GM12878 (cell line): ENCODE measurements around the gene GYG1. TPM values are rescaled to one million over a fixed set of nuclear protein-coding genes. Genes with fewer than 3 reads are reported as not detected.

Experiments
- ATAC-seq: fragments of 200-7000 bp; cut with Tn5 transposase; 3 replicates; pipeline ENCODE4 v1.9.1; 2020; ENCODE audit warnings: mild to moderate bottlenecking, moderate library complexity
- BruUV-seq: library from RNA; stranded (reverse); fragments of 400-500 nt; replicated peaks from 2 replicates; lab custom pipeline; 2021; lab: Mats Ljungman, UMichigan
- CTCF ChIA-PET: fragments of 300-600 bp; sonication (Branson Sonifier 250); formaldehyde crosslinking; extraction: SDS; loops from one replicate; lab custom pipeline; 2021; ENCODE audit warnings: inconsistent platforms; lab: Yijun Ruan, JAX
- POLR2A ChIA-PET: fragments of 350-600 bp; formaldehyde crosslinking; extraction: SDS; loops from one replicate; lab custom pipeline; 2021; ENCODE audit warnings: inconsistent platforms; lab: Charles Lee
- RAD21 ChIA-PET: fragments of 300-600 bp; sonication (Branson Sonifier 250); formaldehyde crosslinking; loops from one replicate; lab custom pipeline; 2023; ENCODE audit warnings: antibody characterized with exemption; ENCODE audit not compliant: unreplicated experiment; lab: Charles Lee
- SMC1A ChIA-PET: fragments of 300-600 bp; sonication (Branson Sonifier 250); formaldehyde crosslinking; loops from one replicate; lab custom pipeline; 2023; ENCODE audit not compliant: unreplicated experiment, uncharacterized antibody; lab: Charles Lee
- DNase-seq: peaks from one replicate; pipeline ENCODE4 v3.0.0-alpha.2; 2011; ENCODE audit warnings: low read depth, low spot score
- FAIRE-seq: peaks from 3 replicates; lab custom pipeline; 2011; peaks lifted over from hg19 to GRCh38; lab: Jason Lieb, UNC
- H2AFZ ChIP-seq: 2 replicates; pipeline ENCODE4 v1.6.0; 2011; ENCODE audit warnings: low read depth, low read length, control low read depth; ENCODE audit not compliant: control insufficient read depth
- H3K27ac ChIP-seq: 2 replicates; pipeline ENCODE4 v1.5.1; 2011; ENCODE audit warnings: control low read depth; ENCODE audit not compliant: control insufficient read depth, insufficient read depth
- H3K27me3 ChIP-seq, 2 experiments: replicated peaks in 1 of 2; 2 replicates each; pipeline versions ENCODE4 v1.6.0 to v1.6.1; 2011; ENCODE audit warnings: low read length in 1 of 2; ENCODE audit not compliant: control insufficient read depth in 2 of 2, insufficient read depth in 2 of 2
- H3K36me3 ChIP-seq, 2 experiments: 2 replicates each; pipeline ENCODE4 v1.5.1; 2011; ENCODE audit warnings: low read length in 1 of 2; ENCODE audit not compliant: control insufficient read depth in 2 of 2, insufficient read depth in 2 of 2
- H3K4me1 ChIP-seq: 2 replicates; pipeline ENCODE4 v1.6.1; 2011; ENCODE audit warnings: mild to moderate bottlenecking, low read length, moderate library complexity, mixed read lengths; ENCODE audit not compliant: control insufficient read depth, insufficient read depth
- H3K4me2 ChIP-seq: 2 replicates; pipeline ENCODE4 v1.6.0; 2011; ENCODE audit warnings: control low read depth; ENCODE audit not compliant: control insufficient read depth, insufficient read depth
- H3K4me3 ChIP-seq: fragments of 200-600 bp; sonication (generic); 2 replicates; pipeline ENCODE4 v1.5.1; 2016
- H3K79me2 ChIP-seq: 2 replicates; pipeline ENCODE4 v1.6.0; 2011; ENCODE audit warnings: low read length; ENCODE audit not compliant: control insufficient read depth, insufficient read depth
- H3K9ac ChIP-seq: 2 replicates; pipeline ENCODE4 v1.8.0; 2011; ENCODE audit warnings: low read length, control low read depth, mixed read lengths; ENCODE audit not compliant: control insufficient read depth, insufficient read depth
- H3K9me3 ChIP-seq: replicated peaks from 3 replicates; pipeline ENCODE4 v1.5.1; 2011; ENCODE audit warnings: mild to moderate bottlenecking, low read length; ENCODE audit not compliant: control insufficient read depth, insufficient read depth
- H4K20me1 ChIP-seq: 2 replicates; pipeline ENCODE4 v1.6.0; 2011; ENCODE audit not compliant: control insufficient read depth, insufficient read depth
- ASH2L ChIP-seq: fragments of 300-600, 200-600 bp; sonication (generic); IDR thresholded peaks from 2 replicates; pipeline ENCODE4 v1.6.1; 2017; ENCODE audit warnings: low read depth, mild to moderate bottlenecking, borderline replicate concordance
- BMI1 ChIP-seq: fragments of 450-650 bp; IDR thresholded peaks from 2 replicates; pipeline ENCODE4 v1.6.1; 2016; ENCODE audit warnings: mild to moderate bottlenecking, moderate library complexity, borderline replicate concordance
- CBFB ChIP-seq: IDR thresholded peaks from 2 replicates; pipeline ENCODE4 v1.6.1; 2016; ENCODE audit warnings: antibody characterized with exemption, low read depth
- CEBPB ChIP-seq, 2 experiments: fragments of 150-350 bp in 1 of 2; IDR thresholded peaks; 2 replicates each; pipeline ENCODE4 v1.6.1; 2012 to 2014; ENCODE audit warnings: low read depth in 2 of 2, low read length in 2 of 2, borderline replicate concordance in 1 of 2, inconsistent platforms in 1 of 2
- CHD2 ChIP-seq: IDR thresholded peaks from 2 replicates; pipeline ENCODE4 v1.6.1; 2011; ENCODE audit warnings: low read depth, low read length, improper control_type of control experiment, borderline replicate concordance
- CREB1 ChIP-seq: IDR thresholded peaks from 2 replicates; pipeline ENCODE4 v1.6.1; 2012; ENCODE audit warnings: low read depth, mild to moderate bottlenecking, inconsistent platforms
- JUND ChIP-seq: IDR thresholded peaks from 2 replicates; pipeline ENCODE4 v1.6.1; 2012; ENCODE audit warnings: low read depth, mild to moderate bottlenecking, low read length, improper control_type of control experiment, moderate library complexity
- LARP7 ChIP-seq: fragments of 450-650 bp; IDR thresholded peaks from 2 replicates; pipeline ENCODE4 v1.6.1; 2017; ENCODE audit warnings: mild to moderate bottlenecking
- NR2F1 ChIP-seq: fragments of 450-650 bp; conservative IDR thresholded peaks from 2 replicates; pipeline ENCODE4 v1.6.1; 2017; ENCODE audit warnings: mild to moderate bottlenecking
- RB1 ChIP-seq: fragments of 450-650 bp; formaldehyde crosslinking; IDR thresholded peaks from 2 replicates; pipeline ENCODE4 v1.6.1; 2017; ENCODE audit warnings: mild to moderate bottlenecking, borderline replicate concordance
- WGBS: methylation state at CpG from one replicate; pipeline ENCODE4 v1.1.6; 2016; ENCODE audit warnings: low lambda C conversion rate; ENCODE audit not compliant: insufficient replicate concordance, insufficient coverage; ENCODE audit errors: missing lambda C conversion rate; 5-methylcytosine and 5-hydroxymethylcytosine counted together
- in situ Hi-C: fragments of 300-500 bp; cut with MboI; formaldehyde crosslinking; loops from 9 replicates; pipeline ENCODE4 v1.14.3; 2018; ENCODE audit warnings: mixed read lengths
- intact Hi-C: fragments of 100-400 bp; cut with micrococcal nuclease; formaldehyde crosslinking; loops from one replicate; pipeline ENCODE4 v1.14.2; 2022; ENCODE audit not compliant: unreplicated experiment
- polyA plus RNA-seq, 11 experiments: library from polyadenylated mRNA; depleted of rRNA in 4 of 11; unstranded in 6 of 11; stranded (reverse) in 5 of 11; fragments of >200 nt; fragmentation: Nextera tagmentation in 4 of 11; fragmentation: Illumina TruSeq in 1 of 11; extraction: Ambion mirVana in 4 of 11; extraction: Trizol in 1 of 11; gene quantifications; 1 replicate in 1 of 11; 2 replicates in 10 of 11; pipeline versions ENCODE4 v1.2.1 to v1.2.3, GENCODE V29; 2011 to 2016; ENCODE audit warnings: inconsistent platforms in 2 of 11, missing spikeins in 2 of 11, low read depth in 1 of 11
- total RNA-seq, 4 experiments: library from RNA; depleted of rRNA in 3 of 4; stranded (reverse); fragments of >200 nt in 3 of 4; fragmentation: Illumina TruSeq in 1 of 4; extraction: Trizol in 1 of 4; gene quantifications; 2 replicates each; pipeline versions ENCODE4 v1.2.1 to v1.2.3, GENCODE V29; 2013 to 2021
- TF ChIP-seq, protein P1 (sequence below), 3 experiments: IDR thresholded peaks in 2 of 3; conservative IDR thresholded peaks in 1 of 3; 2 replicates each; pipeline ENCODE4 v1.5.1; 2011; ENCODE audit warnings: low read depth in 3 of 3, low read length in 3 of 3, mild to moderate bottlenecking in 3 of 3, control low read depth in 2 of 3, moderate library complexity in 2 of 3, inconsistent platforms in 1 of 3, mixed read lengths in 1 of 3; ENCODE audit not compliant: control insufficient read depth in 2 of 3, insufficient read depth in 1 of 3; ENCODE audit errors: extremely low read depth in 1 of 3
- TF ChIP-seq, protein P2 (sequence below): IDR thresholded peaks from 2 replicates; pipeline ENCODE4 v1.6.1; 2011; ENCODE audit warnings: borderline replicate concordance, low read depth, mild to moderate bottlenecking, moderate library complexity, low read length; ENCODE audit not compliant: insufficient read depth, poor library complexity, severe bottlenecking
- TF ChIP-seq, protein P3 (sequence below): IDR thresholded peaks from 2 replicates; pipeline ENCODE4 v1.6.1; 2011; ENCODE audit warnings: low read depth, low read length, improper control_type of control experiment, borderline replicate concordance
- TF ChIP-seq, protein P4 (sequence below): fragments of 450-650 bp; IDR thresholded peaks from 2 replicates; pipeline ENCODE4 v1.6.1; 2017; ENCODE audit warnings: mild to moderate bottlenecking

The GYG1 gene
- total and polyA plus RNA-seq, 10 of the 15 experiments (the other 5 are each of a cell fraction or from before 2014, with no cell fraction given): 11.8 to 38.9 (median 22.9) TPM

DNA sequence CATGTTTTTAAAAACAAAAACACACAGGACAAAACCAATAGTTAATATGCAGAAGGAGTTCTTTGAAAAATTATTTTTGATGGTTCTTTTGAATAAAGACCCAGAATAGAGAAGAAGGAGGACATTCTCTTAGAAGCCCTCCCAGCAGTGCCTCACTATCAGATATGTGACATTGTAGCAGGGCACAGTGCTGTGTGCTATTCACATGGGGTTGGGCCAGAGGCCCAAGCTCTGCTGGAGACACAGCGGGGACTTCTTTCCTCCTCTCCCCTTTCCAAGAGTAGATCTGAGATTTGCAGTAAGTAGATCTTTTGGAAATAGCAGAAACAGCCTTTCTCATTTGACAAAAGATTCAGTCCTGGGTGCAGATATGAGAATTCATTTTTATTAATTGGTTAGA is 6.3 kb downstream of the GYG1 start (continued):
- no peak for TF ChIP-seq JUND
- TF ChIP-seq ASH2L: no peak
- TF ChIP-seq, protein P1, sequence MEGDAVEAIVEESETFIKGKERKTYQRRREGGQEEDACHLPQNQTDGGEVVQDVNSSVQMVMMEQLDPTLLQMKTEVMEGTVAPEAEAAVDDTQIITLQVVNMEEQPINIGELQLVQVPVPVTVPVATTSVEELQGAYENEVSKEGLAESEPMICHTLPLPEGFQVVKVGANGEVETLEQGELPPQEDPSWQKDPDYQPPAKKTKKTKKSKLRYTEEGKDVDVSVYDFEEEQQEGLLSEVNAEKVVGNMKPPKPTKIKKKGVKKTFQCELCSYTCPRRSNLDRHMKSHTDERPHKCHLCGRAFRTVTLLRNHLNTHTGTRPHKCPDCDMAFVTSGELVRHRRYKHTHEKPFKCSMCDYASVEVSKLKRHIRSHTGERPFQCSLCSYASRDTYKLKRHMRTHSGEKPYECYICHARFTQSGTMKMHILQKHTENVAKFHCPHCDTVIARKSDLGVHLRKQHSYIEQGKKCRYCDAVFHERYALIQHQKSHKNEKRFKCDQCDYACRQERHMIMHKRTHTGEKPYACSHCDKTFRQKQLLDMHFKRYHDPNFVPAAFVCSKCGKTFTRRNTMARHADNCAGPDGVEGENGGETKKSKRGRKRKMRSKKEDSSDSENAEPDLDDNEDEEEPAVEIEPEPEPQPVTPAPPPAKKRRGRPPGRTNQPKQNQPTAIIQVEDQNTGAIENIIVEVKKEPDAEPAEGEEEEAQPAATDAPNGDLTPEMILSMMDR (IDR thresholded peaks at IDR 0.05 in 2 of 3, conservative IDR thresholded peaks at IDR 0.05 in 1 of 3; ENCODE audit: control insufficient read depth in 2 of 3, extremely low read depth in 1 of 3, insufficient read depth in 1 of 3, low read depth in 3 of 3, low read length in 3 of 3): no peak

DNA sequence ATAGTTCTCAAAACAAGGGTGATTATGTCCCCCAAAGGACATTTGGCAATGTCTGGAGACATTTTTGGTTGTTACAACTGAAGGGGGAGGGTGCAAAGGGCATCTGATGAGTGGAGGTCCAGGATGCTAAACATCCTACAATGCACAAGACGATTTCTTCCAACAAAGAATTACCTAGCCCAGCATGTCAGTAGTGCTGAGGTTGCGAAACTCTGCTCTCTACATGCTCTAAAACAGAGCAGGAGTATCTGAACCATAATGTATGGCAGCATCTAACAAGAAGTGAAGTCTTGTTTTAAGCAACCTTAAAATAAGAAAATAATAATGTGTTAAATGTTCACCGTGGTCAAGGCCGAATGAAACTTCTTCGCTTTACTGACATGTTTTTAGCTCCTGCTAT is 7.0 kb downstream of the GYG1 start:
- no peaks in the 10 kb centered on the region for H3K27me3 ChIP-seq
- no peak for TF ChIP-seq CEBPB (IDR thresholded peaks at IDR 0.05; ENCODE audit: borderline replicate concordance in 1 of 2, low read depth in 2 of 2, low read length in 2 of 2)
- no peak for TF ChIP-seq RB1
- TF ChIP-seq, protein P2, sequence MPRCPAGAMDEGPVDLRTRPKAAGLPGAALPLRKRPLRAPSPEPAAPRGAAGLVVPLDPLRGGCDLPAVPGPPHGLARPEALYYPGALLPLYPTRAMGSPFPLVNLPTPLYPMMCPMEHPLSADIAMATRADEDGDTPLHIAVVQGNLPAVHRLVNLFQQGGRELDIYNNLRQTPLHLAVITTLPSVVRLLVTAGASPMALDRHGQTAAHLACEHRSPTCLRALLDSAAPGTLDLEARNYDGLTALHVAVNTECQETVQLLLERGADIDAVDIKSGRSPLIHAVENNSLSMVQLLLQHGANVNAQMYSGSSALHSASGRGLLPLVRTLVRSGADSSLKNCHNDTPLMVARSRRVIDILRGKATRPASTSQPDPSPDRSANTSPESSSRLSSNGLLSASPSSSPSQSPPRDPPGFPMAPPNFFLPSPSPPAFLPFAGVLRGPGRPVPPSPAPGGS: no peak
- TF ChIP-seq, protein P3, sequence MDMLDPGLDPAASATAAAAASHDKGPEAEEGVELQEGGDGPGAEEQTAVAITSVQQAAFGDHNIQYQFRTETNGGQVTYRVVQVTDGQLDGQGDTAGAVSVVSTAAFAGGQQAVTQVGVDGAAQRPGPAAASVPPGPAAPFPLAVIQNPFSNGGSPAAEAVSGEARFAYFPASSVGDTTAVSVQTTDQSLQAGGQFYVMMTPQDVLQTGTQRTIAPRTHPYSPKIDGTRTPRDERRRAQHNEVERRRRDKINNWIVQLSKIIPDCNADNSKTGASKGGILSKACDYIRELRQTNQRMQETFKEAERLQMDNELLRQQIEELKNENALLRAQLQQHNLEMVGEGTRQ: no peak
- TF ChIP-seq CREB1: no peak
- TF ChIP-seq, protein P4, sequence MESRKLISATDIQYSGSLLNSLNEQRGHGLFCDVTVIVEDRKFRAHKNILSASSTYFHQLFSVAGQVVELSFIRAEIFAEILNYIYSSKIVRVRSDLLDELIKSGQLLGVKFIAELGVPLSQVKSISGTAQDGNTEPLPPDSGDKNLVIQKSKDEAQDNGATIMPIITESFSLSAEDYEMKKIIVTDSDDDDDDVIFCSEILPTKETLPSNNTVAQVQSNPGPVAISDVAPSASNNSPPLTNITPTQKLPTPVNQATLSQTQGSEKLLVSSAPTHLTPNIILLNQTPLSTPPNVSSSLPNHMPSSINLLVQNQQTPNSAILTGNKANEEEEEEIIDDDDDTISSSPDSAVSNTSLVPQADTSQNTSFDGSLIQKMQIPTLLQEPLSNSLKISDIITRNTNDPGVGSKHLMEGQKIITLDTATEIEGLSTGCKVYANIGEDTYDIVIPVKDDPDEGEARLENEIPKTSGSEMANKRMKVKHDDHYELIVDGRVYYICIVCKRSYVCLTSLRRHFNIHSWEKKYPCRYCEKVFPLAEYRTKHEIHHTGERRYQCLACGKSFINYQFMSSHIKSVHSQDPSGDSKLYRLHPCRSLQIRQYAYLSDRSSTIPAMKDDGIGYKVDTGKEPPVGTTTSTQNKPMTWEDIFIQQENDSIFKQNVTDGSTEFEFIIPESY: no peak
- no peak for TF ChIP-seq BMI1
- no peak for TF ChIP-seq LARP7
- no peak for TF ChIP-seq NR2F1
- no peak for TF ChIP-seq CHD2
- no peak for TF ChIP-seq CBFB
- TF ChIP-seq, all 136 proteins: peak for 0
- BruUV-seq: no TSS peak
- Histone ChIP-seq H3K4me1 (peaks cover 15% of the 10 kb centered on the region), H3K4me3 (no peak overlapping the region), H3K27ac (peak overlapping the region; percentile 33; the same call in 1 of the 2 replicates), H3K9ac (no peak overlapping the region), H3K4me2 (no peak overlapping the region), H3K9me3 (no peaks in the 10 kb centered on the region), H3K79me2 (no peaks in the 10 kb centered on the region), H3K36me3 (peaks cover 0 to 5% of the 10 kb centered on the region in 2 experiments; a peak in 1 of 4 replicates), H4K20me1 (no peaks in the 10 kb centered on the region), H2AFZ (no peak overlapping the region)
- ATAC-seq (no peak), FAIRE-seq (no peak), DNase-seq (no peak)
- CTCF ChIA-PET: interaction anchor here (1.5 to 1.7 kb wide), 2 partner anchors 9 to 129 kb away, joined by 3 to 9 read pairs; no protein-coding TSS in a partner anchor
- WGBS: 99% methylated on average over 5 of the region's 5 CpGs
- intact Hi-C loops (no loop called here), in situ Hi-C loops (no loop called here)
- POLR2A ChIA-PET: no interaction called here
- SMC1A ChIA-PET: interaction anchor here (1.0 kb wide), 1 partner anchor 19 kb away, joined by 3 read pairs; no protein-coding TSS in a partner anchor
- RAD21 ChIA-PET: no interaction called here
